ENCODE results near the gene LHX1.

Gene LHX1

DNA sequence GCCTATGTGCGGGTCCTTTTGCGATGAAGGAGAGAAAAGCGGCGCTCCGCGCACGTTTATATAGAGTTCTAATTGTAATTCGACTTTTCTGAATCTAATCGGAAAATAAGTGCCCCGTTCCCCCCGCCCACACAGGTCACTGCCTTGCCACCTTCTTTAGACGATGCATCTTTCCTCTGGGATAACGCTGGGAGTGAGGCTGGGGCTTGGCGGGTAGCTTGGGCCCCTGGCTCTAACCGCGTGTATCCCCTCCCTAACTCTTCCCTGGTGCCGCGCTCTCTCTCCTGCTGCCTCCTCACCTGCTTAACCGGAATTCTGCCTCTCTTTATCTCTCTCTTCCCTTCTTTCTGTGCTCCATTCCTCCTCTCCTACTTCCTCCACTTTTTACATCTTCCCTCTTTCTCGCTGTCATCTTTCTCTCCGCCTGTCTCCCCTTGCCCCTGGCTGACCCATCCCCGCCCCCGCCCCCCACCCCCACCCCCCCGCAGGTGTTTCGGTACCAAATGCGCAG lies 2.6 kb downstream of the LHX1 start:
- no peaks in the 10 kb centered on the region for H3K4me1 ChIP-seq (ENCODE audit: insufficient read depth, low read length)
- TF ChIP-seq, protein P1, sequence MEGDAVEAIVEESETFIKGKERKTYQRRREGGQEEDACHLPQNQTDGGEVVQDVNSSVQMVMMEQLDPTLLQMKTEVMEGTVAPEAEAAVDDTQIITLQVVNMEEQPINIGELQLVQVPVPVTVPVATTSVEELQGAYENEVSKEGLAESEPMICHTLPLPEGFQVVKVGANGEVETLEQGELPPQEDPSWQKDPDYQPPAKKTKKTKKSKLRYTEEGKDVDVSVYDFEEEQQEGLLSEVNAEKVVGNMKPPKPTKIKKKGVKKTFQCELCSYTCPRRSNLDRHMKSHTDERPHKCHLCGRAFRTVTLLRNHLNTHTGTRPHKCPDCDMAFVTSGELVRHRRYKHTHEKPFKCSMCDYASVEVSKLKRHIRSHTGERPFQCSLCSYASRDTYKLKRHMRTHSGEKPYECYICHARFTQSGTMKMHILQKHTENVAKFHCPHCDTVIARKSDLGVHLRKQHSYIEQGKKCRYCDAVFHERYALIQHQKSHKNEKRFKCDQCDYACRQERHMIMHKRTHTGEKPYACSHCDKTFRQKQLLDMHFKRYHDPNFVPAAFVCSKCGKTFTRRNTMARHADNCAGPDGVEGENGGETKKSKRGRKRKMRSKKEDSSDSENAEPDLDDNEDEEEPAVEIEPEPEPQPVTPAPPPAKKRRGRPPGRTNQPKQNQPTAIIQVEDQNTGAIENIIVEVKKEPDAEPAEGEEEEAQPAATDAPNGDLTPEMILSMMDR (IDR thresholded peaks at IDR 0.05; ENCODE audit: borderline replicate concordance, extremely low read depth, low read length, poor library complexity, severe bottlenecking): no peak
- TF ChIP-seq EZH2 (IDR thresholded peaks at IDR 0.05; ENCODE audit: borderline replicate concordance, low read depth, low read length, severe bottlenecking): no peak
- ATAC-seq (ENCODE audit: insufficient read depth, low read depth) (no peak), DNase-seq (no peak)
- no peaks in the 10 kb centered on the region for H3K27me3 ChIP-seq (ENCODE audit: insufficient read depth, low read length, poor library complexity)
- H3K79me2 ChIP-seq (ENCODE audit: insufficient read depth, low read length): no peaks in the 10 kb centered on the region
- no peak overlapping the region for H3K27ac ChIP-seq (ENCODE audit: low read length)
- no peaks in the 10 kb centered on the region for H3K9me3 ChIP-seq (ENCODE audit: insufficient read depth, low read length, severe bottlenecking)
- H3K9ac ChIP-seq (ENCODE audit: low read depth, low read length): no peak overlapping the region
- no peak overlapping the region for H3K4me3 ChIP-seq (ENCODE audit: low read depth in 1 of 2, low read length in 2 of 2)
- no peak overlapping the region for H2AFZ ChIP-seq (ENCODE audit: low read depth, low read length)
- H3K36me3 ChIP-seq (ENCODE audit: insufficient read depth, low read length): no peaks in the 10 kb centered on the region
- no peak overlapping the region for H3K4me2 ChIP-seq (ENCODE audit: insufficient read depth, low read length)
- H4K20me1 ChIP-seq (ENCODE audit: insufficient read depth, low read length): no peaks in the 10 kb centered on the region

DNA sequence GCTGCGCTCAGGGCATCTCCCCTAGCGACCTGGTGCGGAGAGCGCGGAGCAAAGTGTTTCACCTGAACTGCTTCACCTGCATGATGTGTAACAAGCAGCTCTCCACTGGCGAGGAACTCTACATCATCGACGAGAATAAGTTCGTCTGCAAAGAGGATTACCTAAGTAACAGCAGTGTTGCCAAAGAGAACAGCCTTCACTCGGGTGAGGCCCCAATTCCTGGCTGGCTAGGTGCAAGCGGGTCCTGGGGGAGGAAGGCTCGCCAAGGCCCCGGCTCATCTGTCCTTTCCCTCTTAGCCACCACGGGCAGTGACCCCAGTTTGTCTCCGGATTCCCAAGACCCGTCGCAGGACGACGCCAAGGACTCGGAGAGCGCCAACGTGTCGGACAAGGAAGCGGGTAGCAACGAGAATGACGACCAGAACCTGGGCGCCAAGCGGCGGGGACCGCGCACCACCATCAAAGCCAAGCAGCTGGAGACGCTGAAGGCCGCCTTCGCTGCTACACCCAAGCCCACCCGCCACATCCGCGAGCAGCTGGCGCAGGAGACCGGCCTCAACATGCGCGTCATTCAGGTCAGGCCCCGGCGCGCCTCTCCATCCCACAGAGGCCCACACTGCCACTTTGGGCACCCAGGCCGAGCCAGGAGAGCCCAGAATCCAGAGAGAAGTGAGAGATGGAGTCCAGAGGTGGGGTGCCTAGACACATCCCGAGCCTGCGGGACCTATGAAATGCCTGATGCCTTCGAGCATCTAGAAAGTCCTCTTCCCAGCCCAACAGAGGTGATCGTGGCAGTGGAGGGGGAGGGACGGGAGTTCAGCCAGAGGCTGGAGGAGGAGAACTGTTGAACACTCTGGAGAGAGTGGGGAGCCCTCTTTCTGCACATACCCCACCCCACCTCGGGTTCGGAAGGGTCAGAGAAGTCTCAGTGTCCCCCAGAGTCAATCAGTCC lies 3.3 kb downstream of the LHX1 start:
- H3K27ac ChIP-seq (ENCODE audit: low read length): no peak overlapping the region
- H2AFZ ChIP-seq (ENCODE audit: low read depth, low read length): no peak overlapping the region
- H3K27me3 ChIP-seq (ENCODE audit: insufficient read depth, low read length, poor library complexity): no peaks in the 10 kb centered on the region
- H4K20me1 ChIP-seq (ENCODE audit: insufficient read depth, low read length): no peaks in the 10 kb centered on the region
- H3K79me2 ChIP-seq (ENCODE audit: insufficient read depth, low read length): no peaks in the 10 kb centered on the region
- no peak for ATAC-seq (ENCODE audit: insufficient read depth, low read depth)
- H3K4me2 ChIP-seq (ENCODE audit: insufficient read depth, low read length): no peak overlapping the region
- no peaks in the 10 kb centered on the region for H3K4me1 ChIP-seq (ENCODE audit: insufficient read depth, low read length)
- H3K9me3 ChIP-seq (ENCODE audit: insufficient read depth, low read length, severe bottlenecking): no peaks in the 10 kb centered on the region
- no peaks in the 10 kb centered on the region for H3K36me3 ChIP-seq (ENCODE audit: insufficient read depth, low read length)
- H3K9ac ChIP-seq (ENCODE audit: low read depth, low read length): no peak overlapping the region
- no peak for DNase-seq
- no peak for TF ChIP-seq EZH2 (IDR thresholded peaks at IDR 0.05; ENCODE audit: borderline replicate concordance, low read depth, low read length, severe bottlenecking)
- TF ChIP-seq, protein P1 (IDR thresholded peaks at IDR 0.05; ENCODE audit: borderline replicate concordance, extremely low read depth, low read length, poor library complexity, severe bottlenecking): no peak
- no peak overlapping the region for H3K4me3 ChIP-seq (ENCODE audit: low read depth in 1 of 2, low read length in 2 of 2)

DNA sequence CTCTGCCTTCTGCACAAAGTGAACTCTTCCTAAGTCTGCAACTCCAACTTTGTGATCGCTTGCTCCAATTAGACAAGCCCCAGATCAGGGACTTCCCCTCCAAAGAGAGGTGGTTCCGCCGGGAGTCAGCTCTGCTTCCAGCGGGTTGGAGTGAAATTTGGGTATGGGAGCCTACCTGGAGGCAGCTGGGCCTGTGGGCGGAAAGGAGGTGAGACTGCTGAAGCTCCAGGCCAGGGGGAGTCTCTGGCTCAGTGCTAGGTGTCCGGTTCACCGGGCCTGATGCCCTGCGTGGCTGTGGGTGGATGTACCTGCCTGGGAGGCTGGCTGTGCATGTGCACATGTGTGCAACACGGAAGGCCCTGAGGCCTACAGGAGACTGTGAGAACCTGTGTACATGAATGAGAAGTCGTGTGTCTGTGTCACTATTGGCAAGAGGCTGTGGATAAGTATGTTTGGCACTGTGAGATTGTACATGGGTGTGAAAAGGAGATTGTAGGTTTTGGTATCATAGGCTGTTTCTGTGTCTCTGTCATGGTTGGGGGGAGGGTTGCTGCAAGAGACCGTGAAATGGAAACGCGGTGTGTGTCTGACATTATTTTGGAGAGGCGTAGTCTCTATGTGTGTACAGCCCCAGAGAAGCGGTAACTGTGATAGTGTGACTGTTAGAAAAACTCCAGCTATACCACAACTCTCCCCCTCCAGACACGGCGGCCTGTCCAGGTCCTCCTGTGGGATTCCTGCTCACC lies 4.2 kb downstream of the LHX1 start:
- Histone ChIP-seq H3K4me2 (ENCODE audit: insufficient read depth, low read length) (no peak overlapping the region), H3K9me3 (ENCODE audit: insufficient read depth, low read length, severe bottlenecking) (no peaks in the 10 kb centered on the region), H3K27ac (ENCODE audit: low read length) (no peak overlapping the region), H2AFZ (ENCODE audit: low read depth, low read length) (no peak overlapping the region), H3K36me3 (ENCODE audit: insufficient read depth, low read length) (no peaks in the 10 kb centered on the region), H4K20me1 (ENCODE audit: insufficient read depth, low read length) (no peaks in the 10 kb centered on the region), H3K79me2 (ENCODE audit: insufficient read depth, low read length) (no peaks in the 10 kb centered on the region), H3K27me3 (ENCODE audit: insufficient read depth, low read length, poor library complexity) (no peaks in the 10 kb centered on the region), H3K9ac (ENCODE audit: low read depth, low read length) (no peak overlapping the region), H3K4me3 (ENCODE audit: low read depth in 1 of 2, low read length in 2 of 2) (no peak overlapping the region), H3K4me1 (ENCODE audit: insufficient read depth, low read length) (no peaks in the 10 kb centered on the region)
- ATAC-seq (ENCODE audit: insufficient read depth, low read depth): no peak
- DNase-seq: no peak
- TF ChIP-seq, protein P1 (IDR thresholded peaks at IDR 0.05; ENCODE audit: borderline replicate concordance, extremely low read depth, low read length, poor library complexity, severe bottlenecking): no peak
- no peak for TF ChIP-seq EZH2 (IDR thresholded peaks at IDR 0.05; ENCODE audit: borderline replicate concordance, low read depth, low read length, severe bottlenecking)

All from DND-41 (cell line).